ENCODE data around the gene TNFRSF12A. TPM values are rescaled to one million over a fixed set of nuclear protein-coding genes. Genes with fewer than 3 reads are reported as not detected.

Gene TNFRSF12A
- total and polyA plus RNA-seq, 7 experiments from 2014 or later: 0.57 to 5.9 (median 1.1) TPM; not detected in 2

GRCh38 chr16:3012246-3012645, 7.9 kb upstream of the TNFRSF12A start:
- ChIA-PET POLR2A (interaction anchor here (1.0 to 1.7 kb wide), 2 partner anchors 11 to 122 kb away, joined by 4 read pairs; partner anchors contain the start of genes HCFC1R1, THOC6 and ZNF213), CTCF (interaction anchor here (1.1 kb wide), 1 partner anchor 8 kb away, joined by 4 read pairs; no protein-coding TSS in a partner anchor)
- H3K36me3 ChIP-seq (ENCODE audit: control insufficient read depth in 2 of 3, insufficient read depth in 3 of 3, low read length in 3 of 3): no peaks in the 10 kb centered on the region

GRCh38 chr16:3012828-3013420, 7.2 kb upstream of the TNFRSF12A start, which contains the start of gene CLDN9:
TSS of gene CLDN9 (plus strand) at chr16:3012923. CDS start at chr16:3013363, 440 bp downstream.
- H3K27me3 ChIP-seq (ENCODE audit: control insufficient read depth in 2 of 2, insufficient read depth in 2 of 2, low read length in 2 of 2): no peaks in the 10 kb centered on the region
- DNase-seq: no peak
- intact Hi-C loops (cut with micrococcal nuclease): no loop called here
- H3K9me3 Mint-ChIP-seq: no peaks in the 10 kb centered on the region
- no peaks in the 10 kb centered on the region for H3K36me3 Mint-ChIP-seq
- no peak within 1 kb of the TSS for H3K27ac ChIP-seq (ENCODE audit: low read depth, low read length)
- ATAC-seq: peak; percentile 42
- POLR2A ChIA-PET: interaction anchor here (1.7 kb wide), 1 partner anchor 10 kb away, joined by 4 read pairs; the partner anchor contains the start of genes HCFC1R1 and THOC6
- CTCF ChIA-PET: interaction anchor here (1.1 kb wide), 1 partner anchor 9 kb away, joined by 4 read pairs; no protein-coding TSS in a partner anchor
- no peaks in the 10 kb centered on the region for H3K36me3 ChIP-seq (ENCODE audit: control insufficient read depth in 2 of 3, insufficient read depth in 3 of 3, low read length in 3 of 3)
- peaks cover 9% of the 10 kb centered on the region in 2 donors for H3K4me1 ChIP-seq (ENCODE audit: control insufficient read depth in 2 of 2, insufficient read depth in 2 of 2, low read length in 2 of 2)
- no peaks in the 10 kb centered on the region for H3K9me3 ChIP-seq (ENCODE audit: control insufficient read depth in 2 of 3, low read length in 3 of 3)
- H3K27ac Mint-ChIP-seq: no peak within 1 kb of the TSS
- H3K4me3 Mint-ChIP-seq: peak within 1 kb of the TSS in 3 of 10 donors; percentile 40 to 56 (median 55)
- peaks cover 5 to 23% (median 12%) of the 10 kb centered on the region in 7 donors for H3K4me1 Mint-ChIP-seq
- H3K27me3 Mint-ChIP-seq: peaks cover 0 to 26% (median 3%) of the 10 kb centered on the region in 5 donors
- no peak within 1 kb of the TSS for H3K4me3 ChIP-seq (ENCODE audit: low read length)

More at GRCh38 chr16:3012246-3012645, 7.9 kb upstream of the TNFRSF12A start:
- Mint-ChIP-seq H3K27me3 (peaks cover 0 to 26% (median 5%) of the 10 kb centered on the region in 5 donors), H3K36me3 (no peaks in the 10 kb centered on the region), H3K9me3 (no peaks in the 10 kb centered on the region), H3K27ac (no peak overlapping the region), H3K4me1 (peaks cover 12 to 28% (median 18%) of the 10 kb centered on the region in 7 donors), H3K4me3 (peak overlapping the region in 3 of 10 donors; percentile 40 to 56 (median 55))
- no peak for DNase-seq
- H3K4me3 ChIP-seq (ENCODE audit: low read length): no peak overlapping the region
- ATAC-seq: no peak
- H3K27ac ChIP-seq (ENCODE audit: low read depth, low read length): no peak overlapping the region
- H3K9me3 ChIP-seq (ENCODE audit: control insufficient read depth in 2 of 3, low read length in 3 of 3): no peaks in the 10 kb centered on the region
- no peaks in the 10 kb centered on the region for H3K27me3 ChIP-seq (ENCODE audit: control insufficient read depth in 2 of 2, insufficient read depth in 2 of 2, low read length in 2 of 2)
- peaks cover 16% of the 10 kb centered on the region in 2 donors for H3K4me1 ChIP-seq (ENCODE audit: control insufficient read depth in 2 of 2, insufficient read depth in 2 of 2, low read length in 2 of 2)
- intact Hi-C loops (cut with micrococcal nuclease): no loop called here

- ChIA-PET POLR2A (interaction anchor here (0.9 to 1.3 kb wide), 2 partner anchors 10 to 114 kb away, joined by 3 to 5 read pairs; partner anchors contain the start of genes HCFC1R1 and THOC6), CTCF (no interaction called here)
- Histone ChIP-seq H3K4me1 (ENCODE audit: control insufficient read depth in 2 of 2, insufficient read depth in 2 of 2, low read length in 2 of 2) (peaks cover 3 to 4% of the 10 kb centered on the region in 2 donors), H3K27ac (ENCODE audit: low read depth, low read length) (no peak overlapping the region), H3K4me3 (ENCODE audit: low read length) (no peak overlapping the region), H3K9me3 (ENCODE audit: control insufficient read depth in 2 of 3, low read length in 3 of 3) (no peaks in the 10 kb centered on the region), H3K27me3 (ENCODE audit: control insufficient read depth in 2 of 2, insufficient read depth in 2 of 2, low read length in 2 of 2) (no peaks in the 10 kb centered on the region), H3K36me3 (ENCODE audit: control insufficient read depth in 2 of 3, insufficient read depth in 3 of 3, low read length in 3 of 3) (no peaks in the 10 kb centered on the region)
- ATAC-seq: no peak
- intact Hi-C loops (cut with micrococcal nuclease): no loop called here
- Mint-ChIP-seq H3K27me3 (peaks cover 0 to 32% (median 0%) of the 10 kb centered on the region in 5 donors), H3K27ac (no peak overlapping the region), H3K4me1 (peaks cover 0 to 19% (median 8%) of the 10 kb centered on the region in 7 donors), H3K36me3 (no peaks in the 10 kb centered on the region), H3K9me3 (no peaks in the 10 kb centered on the region), H3K4me3 (no peak overlapping the region)
- no peak for DNase-seq
Measured at GRCh38 chr16:3013491-3013951, 6.6 kb upstream of the TNFRSF12A start.

- POLR2A ChIA-PET: interaction anchor here (0.9 to 1.3 kb wide), 2 partner anchors 9 to 113 kb away, joined by 3 to 5 read pairs; partner anchors contain the start of genes HCFC1R1 and THOC6
- H3K36me3 Mint-ChIP-seq: no peaks in the 10 kb centered on the region
- no peak overlapping the region for H3K4me3 Mint-ChIP-seq
- ATAC-seq (no peak), DNase-seq (no peak)
- H3K27ac Mint-ChIP-seq: no peak overlapping the region
- peaks cover 0 to 35% (median 0%) of the 10 kb centered on the region in 5 donors for H3K27me3 Mint-ChIP-seq
- no peaks in the 10 kb centered on the region for H3K9me3 Mint-ChIP-seq
- Histone ChIP-seq H3K27ac (ENCODE audit: low read depth, low read length) (no peak overlapping the region), H3K27me3 (ENCODE audit: control insufficient read depth in 2 of 2, insufficient read depth in 2 of 2, low read length in 2 of 2) (no peaks in the 10 kb centered on the region), H3K4me1 (ENCODE audit: control insufficient read depth in 2 of 2, insufficient read depth in 2 of 2, low read length in 2 of 2) (peaks cover under 1 to 1% of the 10 kb centered on the region in 2 donors), H3K36me3 (ENCODE audit: control insufficient read depth in 2 of 3, insufficient read depth in 3 of 3, low read length in 3 of 3) (no peaks in the 10 kb centered on the region), H3K4me3 (ENCODE audit: low read length) (no peak overlapping the region), H3K9me3 (ENCODE audit: control insufficient read depth in 2 of 3, low read length in 3 of 3) (no peaks in the 10 kb centered on the region)
- H3K4me1 Mint-ChIP-seq: peaks cover 0 to 16% (median 8%) of the 10 kb centered on the region in 7 donors
- CTCF ChIA-PET: no interaction called here
- intact Hi-C loops (cut with micrococcal nuclease): no loop called here
Measured at GRCh38 chr16:3013998-3014690, 6.0 kb upstream of the TNFRSF12A start.

GRCh38 chr16:3014971-3015370, 5.2 kb upstream of the TNFRSF12A start:
- Mint-ChIP-seq H3K36me3 (no peaks in the 10 kb centered on the region), H3K27me3 (peaks cover 0 to 36% (median 0%) of the 10 kb centered on the region in 5 donors), H3K9me3 (no peaks in the 10 kb centered on the region), H3K4me3 (no peak overlapping the region), H3K27ac (no peak overlapping the region), H3K4me1 (peaks cover 0 to 21% (median 16%) of the 10 kb centered on the region in 7 donors)
- ChIA-PET POLR2A (no interaction called here), CTCF (no interaction called here)
- intact Hi-C loops (cut with micrococcal nuclease): no loop called here
- Histone ChIP-seq H3K9me3 (ENCODE audit: control insufficient read depth in 2 of 3, low read length in 3 of 3) (no peaks in the 10 kb centered on the region), H3K36me3 (ENCODE audit: control insufficient read depth in 2 of 3, insufficient read depth in 3 of 3, low read length in 3 of 3) (no peaks in the 10 kb centered on the region), H3K4me1 (ENCODE audit: control insufficient read depth in 2 of 2, insufficient read depth in 2 of 2, low read length in 2 of 2) (peaks cover 3 to 10% of the 10 kb centered on the region in 2 donors), H3K4me3 (ENCODE audit: low read length) (no peak overlapping the region), H3K27ac (ENCODE audit: low read depth, low read length) (no peak overlapping the region), H3K27me3 (ENCODE audit: control insufficient read depth in 2 of 2, insufficient read depth in 2 of 2, low read length in 2 of 2) (no peaks in the 10 kb centered on the region)
- ATAC-seq: no peak
- DNase-seq: no peak

- Histone ChIP-seq H3K36me3 (ENCODE audit: control insufficient read depth in 2 of 3, insufficient read depth in 3 of 3, low read length in 3 of 3) (no peaks in the 10 kb centered on the region), H3K9me3 (ENCODE audit: control insufficient read depth in 2 of 3, low read length in 3 of 3) (no peaks in the 10 kb centered on the region), H3K4me1 (ENCODE audit: control insufficient read depth in 2 of 2, insufficient read depth in 2 of 2, low read length in 2 of 2) (peaks cover 7 to 15% of the 10 kb centered on the region in 2 donors), H3K27me3 (ENCODE audit: control insufficient read depth in 2 of 2, insufficient read depth in 2 of 2, low read length in 2 of 2) (no peaks in the 10 kb centered on the region), H3K27ac (ENCODE audit: low read depth, low read length) (no peak overlapping the region), H3K4me3 (ENCODE audit: low read length) (no peak overlapping the region)
- peaks cover 0 to 25% (median 18%) of the 10 kb centered on the region in 7 donors for H3K4me1 Mint-ChIP-seq
- DNase-seq (no peak), ATAC-seq (no peak)
- no peaks in the 10 kb centered on the region for H3K36me3 Mint-ChIP-seq
- H3K4me3 Mint-ChIP-seq: no peak overlapping the region
- ChIA-PET CTCF (no interaction called here), POLR2A (no interaction called here)
- intact Hi-C loops (cut with micrococcal nuclease): no loop called here
- no peaks in the 10 kb centered on the region for H3K9me3 Mint-ChIP-seq
- H3K27me3 Mint-ChIP-seq: peaks cover 0 to 37% (median 0%) of the 10 kb centered on the region in 5 donors
- no peak overlapping the region for H3K27ac Mint-ChIP-seq
Measured at GRCh38 chr16:3015865-3016521, 4.2 kb upstream of the TNFRSF12A start.
